Stimulated activated CD4-positive, alpha-beta T cell treated with anti-CD3 and anti-CD28 coated beads, Interleukin-2, amount 100 ng/mL, for 48 hours (primary cell): ENCODE data around the gene PRKRA.
"Not testable (repeated sequence)": the region's sequence is repeated elsewhere in the genome, so short reads cannot be mapped to it uniquely, and the experiment has no call there.

Experiments
- DNase-seq, 2 donors: peaks; one replicate each; pipeline ENCODE4 v3.0.0-alpha.2; 2020

The PRKRA gene

GRCh38 chr2:178413472-178414265 is 37.3 kb downstream of the PRKRA start:
- peak; percentile 65 for DNase-seq

GRCh38 chr2:178412453-178412852 is 38.5 kb downstream of the PRKRA start:
- not testable (repeated sequence) for DNase-seq

GRCh38 chr2:178412047-178412446 is 38.9 kb downstream of the PRKRA start:
- no peak for DNase-seq

- no peak for DNase-seq
Measured at GRCh38 chr2:178409261-178409660, 41.7 kb downstream of the PRKRA start.

GRCh38 chr2:178404368-178404767 is 46.6 kb downstream of the PRKRA start:
- no peak for DNase-seq

- DNase-seq, result no peak
Measured at GRCh38 chr2:178403671-178404306, 47.2 kb downstream of the PRKRA start.

GRCh38 chr2:178401994-178402437 is 49.0 kb downstream of the PRKRA start:
- no peak for DNase-seq

GRCh38 chr2:178397002-178397605 is 53.9 kb downstream of the PRKRA start:
- DNase-seq, result no peak

GRCh38 chr2:178395941-178396570 is 54.9 kb downstream of the PRKRA start:
- no peak for DNase-seq

GRCh38 chr2:178395295-178395694 is 55.7 kb downstream of the PRKRA start:
- DNase-seq, result no peak

GRCh38 chr2:178394859-178395258 is 56.1 kb downstream of the PRKRA start:
- no peak for DNase-seq

- no peak for DNase-seq
Measured at GRCh38 chr2:178392215-178392614, 58.8 kb downstream of the PRKRA start.

- DNase-seq, result no peak
Measured at GRCh38 chr2:178391701-178392100, 59.3 kb downstream of the PRKRA start.

- no peak for DNase-seq
Measured at GRCh38 chr2:178388287-178388686, 62.7 kb downstream of the PRKRA start.

GRCh38 chr2:178386986-178387597 is 63.9 kb downstream of the PRKRA start:
- no peak for DNase-seq

GRCh38 chr2:178385595-178386148 is 65.3 kb downstream of the PRKRA start:
- DNase-seq, result no peak

GRCh38 chr2:178383718-178384117 is 67.3 kb downstream of the PRKRA start:
- no peak for DNase-seq
